IMR-90 (cell line): Measurements from ENCODE around the gene ZBED1. TPM values are rescaled to one million over a fixed set of nuclear protein-coding genes. Genes with fewer than 3 reads are reported as not detected.

Experiments used
- ATAC-seq: fragments of 200-7000 bp; cut with Tn5 transposase; 2 replicates; pipeline ENCODE4 v1.9.1; 2020; ENCODE audit warnings: low read depth, mild to moderate bottlenecking, moderate library complexity
- BruUV-seq: library from RNA; stranded (reverse); fragments of 400-500 nt; replicated peaks from 2 replicates; lab custom pipeline; 2021; lab: Mats Ljungman, UMichigan
- CTCF ChIA-PET: fragments of 300-600 bp; formaldehyde crosslinking; extraction: SDS; loops from one replicate; lab custom pipeline; 2021; ENCODE audit warnings: antibody characterized with exemption; lab: Yijun Ruan, JAX
- POLR2A ChIA-PET: fragments of 300-600 bp; sonication (Branson Sonifier 250); formaldehyde crosslinking; loops from one replicate; lab custom pipeline; 2022; ENCODE audit warnings: antibody characterized with exemption; ENCODE audit not compliant: unreplicated experiment; lab: Charles Lee
- DNase-seq: peaks from one replicate; pipeline ENCODE4 v3.0.0; 2013
- H2AFZ ChIP-seq: replicated peaks from 2 replicates; pipeline ENCODE3; 2013; ENCODE audit warnings: low read length, mild to moderate bottlenecking; ENCODE audit not compliant: poor library complexity
- H2AK5ac ChIP-seq: 2 replicates; pipeline ENCODE4 v1.6.1; 2013; ENCODE audit warnings: low read depth, low read length, inconsistent platforms
- H2AK9ac ChIP-seq: replicated peaks from 2 replicates; pipeline ENCODE3; 2013; ENCODE audit warnings: mild to moderate bottlenecking, low read depth, low read length, moderate library complexity; ENCODE audit not compliant: poor library complexity
- H2BK120ac ChIP-seq: 2 replicates; pipeline ENCODE4 v1.6.1; 2013; ENCODE audit warnings: low read depth, low read length, inconsistent platforms
- H2BK15ac ChIP-seq: 3 replicates; pipeline ENCODE4 v1.6.1; 2013; ENCODE audit warnings: low read depth, low read length, inconsistent platforms
- H2BK20ac ChIP-seq: 2 replicates; pipeline ENCODE4 v1.6.1; 2013; ENCODE audit warnings: low read depth, mild to moderate bottlenecking, inconsistent platforms, low read length, moderate library complexity
- H2BK5ac ChIP-seq: 2 replicates; pipeline ENCODE4 v1.6.1; 2013; ENCODE audit warnings: mild to moderate bottlenecking, low read depth, low read length, inconsistent platforms; ENCODE audit not compliant: poor library complexity, severe bottlenecking
- H3K14ac ChIP-seq: replicated peaks from 2 replicates; pipeline ENCODE4 v1.6.1; 2013; ENCODE audit warnings: low read depth, low read length, inconsistent platforms
- H3K18ac ChIP-seq: 2 replicates; pipeline ENCODE4 v1.6.1; 2013; ENCODE audit warnings: low read depth, low read length, control low read depth
- H3K23ac ChIP-seq: 2 replicates; pipeline ENCODE4 v1.6.1; 2013; ENCODE audit warnings: low read depth, low read length, inconsistent platforms
- H3K27ac ChIP-seq: 2 replicates; pipeline ENCODE4 v1.5.1; 2013; ENCODE audit warnings: mild to moderate bottlenecking, control low read depth, low read length; ENCODE audit not compliant: insufficient read depth
- H3K27me3 ChIP-seq: 2 replicates; pipeline ENCODE4 v1.6.1; 2013; ENCODE audit warnings: low read length; ENCODE audit not compliant: control insufficient read depth, insufficient read depth
- H3K36me3 ChIP-seq: 2 replicates; pipeline ENCODE4 v1.6.1; 2013; ENCODE audit warnings: low read length, mixed read lengths; ENCODE audit not compliant: control insufficient read depth, insufficient read depth
- H3K4ac ChIP-seq: 2 replicates; pipeline ENCODE4 v1.6.1; 2013; ENCODE audit warnings: low read depth, low read length, inconsistent platforms
- H3K4me1 ChIP-seq: 2 replicates; pipeline ENCODE4 v1.6.1; 2013; ENCODE audit warnings: low read length, mixed read lengths; ENCODE audit not compliant: control insufficient read depth, insufficient read depth
- H3K4me2 ChIP-seq: 2 replicates; pipeline ENCODE4 v1.6.1; 2013; ENCODE audit warnings: low read depth, mild to moderate bottlenecking, control low read depth, low read length, moderate library complexity
- H3K4me3 ChIP-seq: 2 replicates; pipeline ENCODE4 v1.5.1; 2013; ENCODE audit warnings: low read depth, mild to moderate bottlenecking, control low read depth, low read length, moderate library complexity; ENCODE audit not compliant: insufficient read depth
- H3K56ac ChIP-seq: 2 replicates; pipeline ENCODE4 v1.6.1; 2013; ENCODE audit warnings: low read length, inconsistent platforms; ENCODE audit not compliant: insufficient read depth; ENCODE audit errors: extremely low read depth
- H3K79me1 ChIP-seq, 2 experiments: 2 replicates each; pipeline ENCODE4 v1.6.1; 2013; ENCODE audit warnings: low read length in 2 of 2, inconsistent platforms in 1 of 2, low read depth in 1 of 2
- H3K9ac ChIP-seq: 2 replicates; pipeline ENCODE4 v1.6.1; 2013; ENCODE audit warnings: low read depth, low read length, control low read depth
- H3K9me1 ChIP-seq: 2 replicates; pipeline ENCODE4 v1.6.1; 2013; ENCODE audit warnings: low read length, inconsistent platforms; ENCODE audit not compliant: insufficient read depth
- H3K9me3 ChIP-seq: 2 replicates; pipeline ENCODE4 v1.6.1; 2013; ENCODE audit warnings: low read length; ENCODE audit not compliant: control insufficient read depth, insufficient read depth
- H4K20me1 ChIP-seq: 2 replicates; pipeline ENCODE4 v1.6.1; 2013; ENCODE audit warnings: low read length, inconsistent platforms; ENCODE audit not compliant: insufficient read depth
- H4K5ac ChIP-seq: 2 replicates; pipeline ENCODE4 v1.6.1; 2013; ENCODE audit warnings: mild to moderate bottlenecking, low read depth, low read length, control low read depth
- H4K8ac ChIP-seq, 2 experiments: 2 replicates each; pipeline ENCODE4 v1.6.1; 2013; ENCODE audit warnings: low read depth in 2 of 2, low read length in 2 of 2, control low read depth in 1 of 2, inconsistent platforms in 1 of 2
- H4K91ac ChIP-seq: 2 replicates; pipeline ENCODE4 v1.6.1; 2013; ENCODE audit warnings: low read depth, low read length, inconsistent platforms; ENCODE audit not compliant: insufficient read depth
- BHLHE40 ChIP-seq: fragments of 150-350 bp; IDR thresholded peaks from 2 replicates; pipeline ENCODE4 v1.6.1; 2016; ENCODE audit warnings: mild to moderate bottlenecking, low read depth, low read length
- CHD1 ChIP-seq: IDR thresholded peaks from 2 replicates; pipeline ENCODE4 v1.6.1; 2012; ENCODE audit warnings: low read depth, low read length, improper control_type of control experiment
- FOS ChIP-seq: fragments of 150-350 bp; IDR thresholded peaks from 2 replicates; pipeline ENCODE4 v1.6.1; 2016; ENCODE audit warnings: low read depth, low read length
- MAZ ChIP-seq: IDR thresholded peaks from 2 replicates; pipeline ENCODE4 v1.6.1; 2012; ENCODE audit warnings: low read depth, mild to moderate bottlenecking, low read length, improper control_type of control experiment, moderate library complexity, borderline replicate concordance
- RCOR1 ChIP-seq: IDR thresholded peaks from 2 replicates; pipeline ENCODE4 v1.6.1; 2012; ENCODE audit warnings: mild to moderate bottlenecking, low read length, improper control_type of control experiment; ENCODE audit not compliant: insufficient replicate concordance
- RFX5 ChIP-seq: IDR thresholded peaks from 2 replicates; pipeline ENCODE4 v1.8.0; 2012; ENCODE audit warnings: low read depth, mild to moderate bottlenecking, low read length, moderate library complexity
- whole genome bisulfite sequencing, 2 experiments: methylation state at CpG; one replicate each; pipeline versions ENCODE4 v1.1.5 to v1.1.7; 2013; ENCODE audit warnings: missing lambda C conversion rate in 2 of 2; ENCODE audit not compliant: insufficient read length in 1 of 2; ENCODE audit errors: extremely low coverage in 2 of 2; 5-methylcytosine and 5-hydroxymethylcytosine counted together
- dilution Hi-C: fragments of 300-500 bp; cut with HindIII; formaldehyde crosslinking; loops from one replicate; pipeline ENCODE4 v1.14.3; 2018; ENCODE audit warnings: low sequenced_read_pairs; ENCODE audit not compliant: unreplicated experiment
- in situ Hi-C: fragments of 300-500 bp; cut with MboI; formaldehyde crosslinking; loops from 3 replicates; pipeline ENCODE4 v1.14.3; 2019; ENCODE audit warnings: low sequenced_read_pairs, inconsistent platforms, mixed read lengths
- intact Hi-C: fragments of 100-400 bp; cut with micrococcal nuclease; formaldehyde crosslinking; loops from 2 replicates; pipeline ENCODE4 v1.10.0; 2022
- polyA plus RNA-seq, 3 experiments: library from polyadenylated mRNA; depleted of rRNA; stranded (reverse); fragments of >200 nt; gene quantifications; 2 replicates each; pipeline ENCODE4 v1.2.3, GENCODE V29; 2012; ENCODE audit warnings: low replicate concordance in 1 of 3
- total RNA-seq: library from RNA; depleted of rRNA; stranded (reverse); fragments of >200 nt; gene quantifications from 2 replicates; pipeline ENCODE4 v1.2.3, GENCODE V29; 2012
- TF ChIP-seq, protein P1 (sequence below): fragments of 150-350 bp; IDR thresholded peaks from 2 replicates; pipeline ENCODE4 v1.6.1; 2017; ENCODE audit warnings: mild to moderate bottlenecking, antibody characterized with exemption, low read length, low read depth

ZBED1 gene
- total and polyA plus RNA-seq, 2 of the 4 experiments (the other 2 are of a cell fraction) = 13.1 to 21.5 TPM

DNA sequence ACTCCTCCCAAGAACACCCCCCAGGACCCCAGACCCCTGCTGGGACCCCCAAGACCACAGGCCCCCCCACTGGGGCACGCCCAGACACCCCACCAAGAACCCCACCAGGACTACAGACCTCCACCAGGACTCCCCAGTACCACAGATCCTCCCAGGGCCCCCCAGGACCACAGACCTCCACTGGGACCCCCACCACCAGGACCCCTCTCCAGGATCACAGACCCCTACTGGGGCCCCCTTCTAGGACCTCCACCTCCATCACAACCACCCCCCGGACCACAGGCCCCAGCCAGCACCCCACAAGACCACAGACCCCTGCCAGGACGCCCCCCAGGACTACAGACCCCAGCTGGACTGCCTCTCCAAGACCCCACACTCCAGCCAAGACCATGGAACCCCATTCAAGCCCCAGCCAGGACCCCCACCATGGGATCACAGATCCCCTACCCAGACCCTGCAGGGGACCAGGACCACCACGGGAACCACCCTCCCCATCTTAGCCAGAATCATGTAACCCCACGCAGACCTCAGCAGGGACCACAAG, 855 bp upstream of the ZBED1 start:
- in situ Hi-C loops = no loop called here
- Histone ChIP-seq H3K4me1 (peaks cover 12% of the 10 kb centered on the region), H3K56ac (no peak overlapping the region), H3K9me3 (no peaks in the 10 kb centered on the region), H2BK5ac (no peak overlapping the region), H4K91ac (no peak overlapping the region), H2AFZ (no peak overlapping the region), H2BK20ac (no peak overlapping the region), H4K20me1 (peaks cover 20% of the 10 kb centered on the region; the same call in 1 of the 2 replicates), H3K79me1 (peaks cover 5 to 22% of the 10 kb centered on the region in 2 experiments; a peak in 2 of 4 replicates), H3K27ac (no peak overlapping the region), H4K5ac (no peak overlapping the region; the same call in 1 of the 2 replicates), H3K9me1 (peaks cover 3% of the 10 kb centered on the region; the same call in 1 of the 2 replicates), H3K14ac (no peak overlapping the region), H2BK120ac (no peak overlapping the region), H2BK15ac (no peak overlapping the region), H3K4me2 (no peak overlapping the region), H2AK9ac (no peak overlapping the region), H3K27me3 (no peaks in the 10 kb centered on the region), H2AK5ac (0 out of 2 replicates have a peak overlapping the region, but pooled peaks have one; percentile 50), H3K4me3 (no peak overlapping the region), H3K36me3 (peaks cover 2% of the 10 kb centered on the region), H4K8ac (peak overlapping the region in 1 of 2 experiments; percentile 63; a peak in 1 of 4 replicates), H3K4ac (no peak overlapping the region), H3K23ac (no peak overlapping the region), H3K9ac (no peak overlapping the region), H3K18ac (no peak overlapping the region)
- TF ChIP-seq BHLHE40 (no peak), FOS (no peak), CHD1 (no peak), RFX5 (no peak), RCOR1 (no peak), MAZ (no peak)
- TF ChIP-seq, protein P1, sequence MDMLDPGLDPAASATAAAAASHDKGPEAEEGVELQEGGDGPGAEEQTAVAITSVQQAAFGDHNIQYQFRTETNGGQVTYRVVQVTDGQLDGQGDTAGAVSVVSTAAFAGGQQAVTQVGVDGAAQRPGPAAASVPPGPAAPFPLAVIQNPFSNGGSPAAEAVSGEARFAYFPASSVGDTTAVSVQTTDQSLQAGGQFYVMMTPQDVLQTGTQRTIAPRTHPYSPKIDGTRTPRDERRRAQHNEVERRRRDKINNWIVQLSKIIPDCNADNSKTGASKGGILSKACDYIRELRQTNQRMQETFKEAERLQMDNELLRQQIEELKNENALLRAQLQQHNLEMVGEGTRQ = no peak
- no CpG with 5 or more reads among the region's 5 CpGs for WGBS, 2 experiments
- BruUV-seq = no TSS peak
- CTCF ChIA-PET = no interaction called here
- intact Hi-C loops = no loop called here
- dilution Hi-C loops = no loop called here
- POLR2A ChIA-PET = no interaction called here
- ATAC-seq (no peak), DNase-seq (no peak)
